ENCODE measurements around the gene SMC2.
A peak's percentile ranks its signal among the peaks of the same experiment; 100 is the strongest.

Gene SMC2

DNA sequence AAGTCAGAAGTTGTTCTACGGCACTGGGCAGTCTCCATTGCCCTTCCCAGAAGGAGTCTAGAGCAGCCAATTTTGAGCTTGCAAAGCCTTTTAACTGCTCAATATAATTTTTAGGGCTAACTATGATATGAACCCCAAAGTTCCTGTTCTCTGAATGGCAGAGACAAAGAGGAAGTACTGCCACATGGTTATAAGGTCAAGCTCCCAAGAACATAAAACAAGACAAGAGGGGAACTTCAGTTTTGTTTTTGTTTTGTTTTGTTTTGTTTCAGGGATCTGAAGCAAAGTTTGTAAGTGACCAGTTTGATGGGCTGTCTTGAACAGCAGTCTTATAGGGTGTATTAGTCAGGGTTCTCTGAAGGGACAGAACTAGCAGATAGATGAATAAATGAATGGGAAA, 11.9 kb upstream of the SMC2 start:
- Histone ChIP-seq H3K9me3 (ENCODE audit: control insufficient read depth, low read length) (peaks cover 24% of the 10 kb centered on the region), H3K4me3 (ENCODE audit: extremely low read depth, insufficient read depth, low read length, poor library complexity, severe bottlenecking) (no peak overlapping the region), H3K27ac (ENCODE audit: low read depth, low read length, severe bottlenecking) (no peak overlapping the region), H3K4me1 (ENCODE audit: control insufficient read depth, insufficient read depth, low read length, poor library complexity, severe bottlenecking) (no peaks in the 10 kb centered on the region), H3K36me3 (ENCODE audit: control insufficient read depth, insufficient read depth, low read length) (no peaks in the 10 kb centered on the region)
- no CpG with 5 or more reads among the region's 1 CpG for WGBS, 2 experiments (ENCODE audit: insufficient coverage in 2 of 2)

DNA sequence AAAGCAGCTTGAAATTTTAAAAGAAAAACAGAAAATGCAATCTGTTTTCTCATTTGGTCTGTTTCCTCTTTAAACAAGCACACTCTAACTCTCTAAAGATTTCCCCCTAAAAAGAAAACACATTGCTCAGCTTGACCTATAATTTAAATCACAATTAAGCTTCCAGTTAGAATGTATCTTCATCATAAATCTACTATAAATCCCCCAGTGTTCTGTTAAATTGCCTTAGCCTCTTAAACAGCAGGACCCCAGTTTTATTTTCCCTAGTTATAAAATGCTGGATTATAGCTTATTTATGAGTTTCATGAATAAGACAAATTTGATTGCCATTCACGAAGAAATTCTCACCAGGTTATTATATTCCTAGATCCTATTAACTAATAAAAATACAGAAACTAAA, 8.6 kb upstream of the SMC2 start:
- H3K36me3 ChIP-seq (ENCODE audit: control insufficient read depth, insufficient read depth, low read length), result no peaks in the 10 kb centered on the region
- no peak overlapping the region for H3K4me3 ChIP-seq (ENCODE audit: extremely low read depth, insufficient read depth, low read length, poor library complexity, severe bottlenecking)
- no peaks in the 10 kb centered on the region for H3K4me1 ChIP-seq (ENCODE audit: control insufficient read depth, insufficient read depth, low read length, poor library complexity, severe bottlenecking)
- H3K27ac ChIP-seq (ENCODE audit: low read depth, low read length, severe bottlenecking), result no peak overlapping the region
- peaks cover 17% of the 10 kb centered on the region for H3K9me3 ChIP-seq (ENCODE audit: control insufficient read depth, low read length)
- no CpG with 5 or more reads among the region's 1 CpG for WGBS, 2 experiments (ENCODE audit: insufficient coverage in 2 of 2)

DNA sequence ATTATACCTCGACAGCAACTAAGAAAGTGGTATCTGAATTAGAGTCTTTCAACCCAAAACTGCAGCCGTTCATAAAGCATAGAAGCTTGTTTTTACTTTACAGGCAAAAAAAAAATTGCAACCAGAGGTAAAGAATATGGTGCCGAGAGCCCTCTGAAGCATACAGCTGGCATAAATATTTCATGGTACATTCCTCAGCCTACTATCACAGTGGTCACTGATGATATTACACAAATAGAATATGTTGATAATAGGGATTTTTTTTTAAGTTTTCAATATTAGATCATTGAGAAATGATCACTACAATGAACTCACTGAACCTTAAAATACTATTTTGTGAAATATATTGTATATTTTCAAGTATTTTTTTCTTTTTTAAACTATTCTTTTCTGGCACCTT, 6.2 kb upstream of the SMC2 start:
- Histone ChIP-seq H3K4me1 (ENCODE audit: control insufficient read depth, insufficient read depth, low read length, poor library complexity, severe bottlenecking) (no peaks in the 10 kb centered on the region), H3K27ac (ENCODE audit: low read depth, low read length, severe bottlenecking) (no peak overlapping the region), H3K4me3 (ENCODE audit: extremely low read depth, insufficient read depth, low read length, poor library complexity, severe bottlenecking) (no peak overlapping the region), H3K36me3 (ENCODE audit: control insufficient read depth, insufficient read depth, low read length) (no peaks in the 10 kb centered on the region), H3K9me3 (ENCODE audit: control insufficient read depth, low read length) (no peaks in the 10 kb centered on the region)
- 89% methylated on average over 2 of the region's 3 CpGs; no CpG with 5 or more reads in 1 of the 2 experiments for WGBS, 2 experiments (ENCODE audit: insufficient coverage in 2 of 2)

DNA sequence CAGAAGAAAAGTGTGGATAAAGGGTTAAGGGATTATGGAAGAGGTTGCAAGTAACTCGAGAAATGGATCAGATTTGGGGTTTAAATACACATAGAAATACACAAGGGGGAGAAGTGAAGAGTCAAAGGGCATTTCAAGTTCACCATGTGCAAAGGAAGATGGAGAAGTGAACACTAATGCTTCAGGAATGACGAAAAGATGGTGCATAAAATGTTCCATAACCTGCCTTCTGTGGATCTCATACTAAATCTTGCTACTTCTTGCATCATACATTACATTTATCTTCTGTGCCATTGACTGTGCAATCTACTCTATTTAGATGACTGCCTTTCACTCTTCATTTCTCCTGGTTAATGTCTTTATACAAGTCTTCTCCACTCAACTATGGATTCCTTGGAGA, 5.7 kb upstream of the SMC2 start:
- Histone ChIP-seq H3K9me3 (ENCODE audit: control insufficient read depth, low read length) (no peaks in the 10 kb centered on the region), H3K27ac (ENCODE audit: low read depth, low read length, severe bottlenecking) (no peak overlapping the region), H3K4me3 (ENCODE audit: extremely low read depth, insufficient read depth, low read length, poor library complexity, severe bottlenecking) (no peak overlapping the region), H3K36me3 (ENCODE audit: control insufficient read depth, insufficient read depth, low read length) (no peaks in the 10 kb centered on the region), H3K4me1 (ENCODE audit: control insufficient read depth, insufficient read depth, low read length, poor library complexity, severe bottlenecking) (no peaks in the 10 kb centered on the region)
- WGBS, 2 experiments (ENCODE audit: insufficient coverage in 2 of 2), result 46 to 69% methylated on average over 2 of the region's 2 CpGs

DNA sequence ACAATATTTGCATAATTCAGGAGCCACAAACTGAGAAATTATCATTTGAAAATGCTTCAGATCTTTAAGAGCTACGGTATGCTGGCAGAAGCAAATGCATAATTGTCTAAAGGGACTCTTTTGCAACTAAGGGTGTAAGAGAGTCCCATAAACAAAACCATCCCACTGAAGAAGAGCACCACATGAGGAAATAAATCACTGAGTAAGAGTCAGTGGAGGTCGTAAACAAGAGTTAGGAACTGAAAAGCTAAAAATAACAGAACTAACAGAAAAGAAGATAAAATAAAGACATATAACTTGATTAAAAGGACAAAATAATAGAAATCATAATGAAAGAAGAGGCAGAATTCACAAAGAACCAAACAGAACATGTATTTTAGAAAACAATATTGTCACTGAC, 3.5 kb upstream of the SMC2 start:
- Histone ChIP-seq H3K4me3 (ENCODE audit: extremely low read depth, insufficient read depth, low read length, poor library complexity, severe bottlenecking) (no peak overlapping the region), H3K9me3 (ENCODE audit: control insufficient read depth, low read length) (no peaks in the 10 kb centered on the region), H3K36me3 (ENCODE audit: control insufficient read depth, insufficient read depth, low read length) (no peaks in the 10 kb centered on the region), H3K27ac (ENCODE audit: low read depth, low read length, severe bottlenecking) (no peak overlapping the region), H3K4me1 (ENCODE audit: control insufficient read depth, insufficient read depth, low read length, poor library complexity, severe bottlenecking) (no peaks in the 10 kb centered on the region)
- WGBS, 2 experiments (ENCODE audit: insufficient coverage in 2 of 2), result no CpG with 5 or more reads among the region's 2 CpGs

DNA sequence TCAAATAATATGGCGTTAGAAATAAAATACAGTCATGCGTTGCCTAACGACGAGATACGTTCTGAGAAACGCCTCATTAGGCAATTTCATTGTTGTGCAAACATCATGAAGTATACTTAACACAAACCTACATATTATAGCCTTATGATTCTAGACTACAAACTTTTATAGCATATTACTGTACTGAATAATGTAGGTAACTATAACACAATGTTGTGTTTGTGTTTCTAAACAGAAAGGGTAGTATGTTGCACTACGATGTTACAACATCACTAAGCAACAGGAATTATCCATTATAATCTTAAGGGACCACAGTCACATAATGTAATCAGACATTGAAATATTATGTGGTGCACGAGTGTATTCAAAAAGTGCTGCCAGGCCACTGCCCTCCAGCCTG, 3.0 kb upstream of the SMC2 start:
- H3K36me3 ChIP-seq (ENCODE audit: control insufficient read depth, insufficient read depth, low read length), result no peaks in the 10 kb centered on the region
- H3K4me1 ChIP-seq (ENCODE audit: control insufficient read depth, insufficient read depth, low read length, poor library complexity, severe bottlenecking), result no peaks in the 10 kb centered on the region
- H3K27ac ChIP-seq (ENCODE audit: low read depth, low read length, severe bottlenecking), result no peak overlapping the region
- H3K9me3 ChIP-seq (ENCODE audit: control insufficient read depth, low read length), result no peaks in the 10 kb centered on the region
- no peak overlapping the region for H3K4me3 ChIP-seq (ENCODE audit: extremely low read depth, insufficient read depth, low read length, poor library complexity, severe bottlenecking)
- 95 to 96% methylated on average over 6 of the region's 8 CpGs for WGBS, 2 experiments (ENCODE audit: insufficient coverage in 2 of 2)

DNA sequence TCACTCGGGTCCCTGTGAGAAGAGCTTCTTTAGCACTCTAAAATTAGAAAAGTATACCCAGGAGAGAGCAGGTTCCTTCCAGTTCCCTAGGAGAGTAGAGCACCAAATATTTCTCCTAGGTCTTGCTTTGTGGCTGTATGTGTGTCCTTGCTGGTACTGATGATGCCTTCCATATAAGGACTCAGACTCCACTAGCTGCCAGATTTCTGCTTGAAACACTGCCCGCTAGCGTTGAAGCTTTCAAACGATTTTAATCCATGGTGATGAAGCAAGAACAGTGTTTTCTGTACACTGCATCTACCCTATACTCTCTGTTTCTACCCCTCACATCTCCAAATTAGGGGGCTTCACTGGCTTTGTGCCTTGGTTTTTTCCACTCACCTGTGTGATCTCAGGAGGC, 2.4 kb upstream of the SMC2 start:
- no peaks in the 10 kb centered on the region for H3K4me1 ChIP-seq (ENCODE audit: control insufficient read depth, insufficient read depth, low read length, poor library complexity, severe bottlenecking)
- H3K27ac ChIP-seq (ENCODE audit: low read depth, low read length, severe bottlenecking), result no peak overlapping the region
- H3K4me3 ChIP-seq (ENCODE audit: extremely low read depth, insufficient read depth, low read length, poor library complexity, severe bottlenecking), result no peak overlapping the region
- WGBS, 2 experiments (ENCODE audit: insufficient coverage in 2 of 2), result 70 to 100% methylated on average over 1 to 2 of the region's 4 CpGs
- H3K9me3 ChIP-seq (ENCODE audit: control insufficient read depth, low read length), result no peaks in the 10 kb centered on the region
- H3K36me3 ChIP-seq (ENCODE audit: control insufficient read depth, insufficient read depth, low read length), result no peaks in the 10 kb centered on the region

DNA sequence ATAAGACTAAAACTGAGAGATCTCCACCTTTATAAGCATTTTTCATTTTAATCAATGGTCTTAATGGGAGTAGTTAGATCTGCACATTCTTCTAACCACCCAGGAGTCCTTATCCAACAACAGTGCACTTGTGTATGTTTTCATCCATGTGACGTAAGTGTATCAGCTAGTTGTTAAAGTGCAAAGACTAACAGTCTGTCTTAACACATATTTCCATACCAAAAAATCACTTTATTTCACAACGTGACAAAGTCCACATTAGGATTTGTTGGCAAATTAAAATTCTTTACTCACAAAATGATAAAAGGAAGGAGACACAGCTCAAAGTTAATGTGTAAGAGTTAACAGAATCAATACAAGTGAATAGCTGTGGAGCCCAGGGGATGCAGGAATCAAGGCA, 1.9 kb upstream of the SMC2 start:
- Histone ChIP-seq H3K27ac (ENCODE audit: low read depth, low read length, severe bottlenecking) (no peak overlapping the region), H3K9me3 (ENCODE audit: control insufficient read depth, low read length) (no peaks in the 10 kb centered on the region), H3K4me1 (ENCODE audit: control insufficient read depth, insufficient read depth, low read length, poor library complexity, severe bottlenecking) (no peaks in the 10 kb centered on the region), H3K4me3 (ENCODE audit: extremely low read depth, insufficient read depth, low read length, poor library complexity, severe bottlenecking) (no peak overlapping the region), H3K36me3 (ENCODE audit: control insufficient read depth, insufficient read depth, low read length) (no peaks in the 10 kb centered on the region)
- WGBS, 2 experiments (ENCODE audit: insufficient coverage in 2 of 2), result 83% methylated on average over 1 of the region's 2 CpGs; no CpG with 5 or more reads in 1 of the 2 experiments

DNA sequence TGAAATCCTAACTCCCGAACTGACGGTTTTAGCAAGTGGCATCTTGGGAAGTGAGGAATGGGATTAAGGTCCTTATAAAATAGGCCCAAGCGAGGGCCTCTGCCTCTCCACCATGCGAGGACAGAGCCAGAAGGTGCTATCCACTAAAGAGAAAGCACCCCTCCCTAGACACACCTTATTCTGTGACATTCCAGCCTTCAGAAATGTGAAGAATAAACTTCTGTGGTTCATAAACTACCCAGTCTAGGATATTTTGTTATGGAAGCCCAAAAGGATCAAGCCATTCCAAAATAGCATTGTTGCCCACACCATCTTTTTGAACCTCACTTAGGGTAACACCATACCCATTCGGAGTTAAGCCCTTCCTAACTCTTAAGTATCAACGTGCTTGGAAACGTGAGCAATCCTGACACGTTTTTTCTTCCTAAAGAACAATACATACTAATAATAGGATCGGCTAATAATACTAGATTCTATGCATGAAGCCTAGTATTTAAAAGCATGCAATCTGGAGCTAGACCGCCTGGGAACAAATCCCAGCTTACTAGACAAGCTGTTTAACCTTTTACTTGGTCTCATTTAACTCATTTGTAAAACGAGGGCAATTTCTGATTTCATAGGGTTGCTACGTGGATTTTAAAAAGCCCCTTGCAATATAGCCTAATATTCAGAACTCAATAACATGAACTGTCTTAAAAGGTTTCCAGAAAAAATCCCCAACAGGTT, 1.1 kb upstream of the SMC2 start:
- WGBS, 2 experiments (ENCODE audit: insufficient coverage in 2 of 2), result 36 to 71% methylated on average over 4 to 6 of the region's 12 CpGs
- Histone ChIP-seq H3K27ac (ENCODE audit: low read depth, low read length, severe bottlenecking) (peak overlapping the region; percentile 99), H3K9me3 (ENCODE audit: control insufficient read depth, low read length) (no peaks in the 10 kb centered on the region), H3K36me3 (ENCODE audit: control insufficient read depth, insufficient read depth, low read length) (no peaks in the 10 kb centered on the region), H3K4me3 (ENCODE audit: extremely low read depth, insufficient read depth, low read length, poor library complexity, severe bottlenecking) (peak overlapping the region; percentile 53), H3K4me1 (ENCODE audit: control insufficient read depth, insufficient read depth, low read length, poor library complexity, severe bottlenecking) (no peaks in the 10 kb centered on the region)

DNA sequence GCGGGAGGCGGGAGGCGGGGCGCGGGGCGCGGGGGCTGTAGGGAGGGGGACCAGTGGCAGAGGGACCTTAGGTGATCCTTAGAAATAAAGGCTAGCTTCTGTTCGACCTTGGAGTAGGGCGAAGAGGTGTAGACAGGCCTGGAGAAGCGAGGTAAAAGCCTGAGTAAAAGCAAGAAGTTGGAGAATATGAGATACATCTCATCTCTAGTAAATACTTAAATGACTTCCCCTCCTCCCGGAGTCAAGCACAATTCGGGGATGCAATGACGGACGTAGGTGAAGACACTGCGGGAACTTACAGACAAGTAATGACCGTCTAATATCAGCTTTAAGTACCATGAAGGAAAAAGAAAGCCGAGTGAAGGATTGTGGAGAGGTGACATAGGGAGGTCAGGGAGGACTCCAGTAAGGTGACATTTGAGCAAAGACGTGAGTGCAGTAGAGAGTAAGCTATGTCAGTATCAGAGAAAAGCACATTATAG, 466 bp downstream of the SMC2 start:
- Histone ChIP-seq H3K4me3 (ENCODE audit: extremely low read depth, insufficient read depth, low read length, poor library complexity, severe bottlenecking) (peak overlapping the region; percentile 53), H3K9me3 (ENCODE audit: control insufficient read depth, low read length) (no peaks in the 10 kb centered on the region), H3K36me3 (ENCODE audit: control insufficient read depth, insufficient read depth, low read length) (no peaks in the 10 kb centered on the region), H3K4me1 (ENCODE audit: control insufficient read depth, insufficient read depth, low read length, poor library complexity, severe bottlenecking) (no peaks in the 10 kb centered on the region), H3K27ac (ENCODE audit: low read depth, low read length, severe bottlenecking) (peak overlapping the region; percentile 99)
- WGBS, 2 experiments (ENCODE audit: insufficient coverage in 2 of 2), result 0% methylated on average over 3 to 8 of the region's 18 CpGs

DNA sequence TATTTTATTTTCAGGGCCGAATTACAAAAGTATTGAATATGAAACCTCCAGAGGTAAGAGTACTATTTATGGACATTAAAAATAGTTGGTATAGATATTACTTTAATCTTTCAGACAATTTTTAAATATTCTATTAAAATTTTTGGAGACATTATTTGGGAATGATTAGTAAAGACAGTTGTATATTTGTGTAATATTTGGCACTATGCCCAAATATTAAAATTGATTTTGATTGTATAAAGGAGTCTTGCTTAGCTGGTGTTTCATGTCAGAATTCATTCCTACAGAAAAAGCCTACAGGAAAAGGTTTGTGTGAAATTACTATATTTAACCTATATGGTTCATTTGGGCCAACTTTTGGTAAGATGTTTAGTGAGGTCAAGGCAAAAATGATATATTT, 5.5 kb downstream of the SMC2 start:
- no peaks in the 10 kb centered on the region for H3K9me3 ChIP-seq (ENCODE audit: control insufficient read depth, low read length)
- H3K4me3 ChIP-seq (ENCODE audit: extremely low read depth, insufficient read depth, low read length, poor library complexity, severe bottlenecking), result no peak overlapping the region
- WGBS, 2 experiments (ENCODE audit: insufficient coverage in 2 of 2), result no CpG with 5 or more reads among the region's 1 CpG
- no peaks in the 10 kb centered on the region for H3K4me1 ChIP-seq (ENCODE audit: control insufficient read depth, insufficient read depth, low read length, poor library complexity, severe bottlenecking)
- H3K36me3 ChIP-seq (ENCODE audit: control insufficient read depth, insufficient read depth, low read length), result peaks cover 16% of the 10 kb centered on the region
- no peak overlapping the region for H3K27ac ChIP-seq (ENCODE audit: low read depth, low read length, severe bottlenecking)

Data from mesodermal cell (in vitro differentiated cells).